Activated naive CD4-positive, alpha-beta T cell (primary cell): ENCODE data around the gene CTSK.
"Not testable (repeated sequence)": the region's sequence is repeated elsewhere in the genome, so short reads cannot be mapped to it uniquely, and the experiment has no call there.

Experiments
- DNase-seq, 4 experiments: peaks; one replicate each; lab custom pipeline; 2025; lab: John Stamatoyannopoulos, UW

Gene CTSK

DNA sequence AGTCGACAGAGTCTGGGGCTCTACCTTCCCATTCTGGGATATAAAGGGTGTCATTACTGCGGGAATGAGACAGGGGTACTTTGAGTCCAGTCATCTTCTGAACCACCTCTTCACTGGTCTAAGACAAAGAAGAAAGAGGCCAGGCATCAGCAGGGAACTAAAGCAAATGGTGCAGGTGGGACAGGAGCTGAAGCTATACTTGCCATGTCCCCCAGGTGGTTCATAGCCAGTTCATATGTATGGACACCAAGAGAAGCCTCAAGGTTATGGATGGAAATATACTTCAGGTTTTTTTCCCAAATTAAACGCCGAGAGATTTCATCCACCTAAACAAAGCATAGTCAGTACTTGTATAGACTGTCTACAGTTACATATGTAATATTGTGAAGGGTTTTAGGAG is 2.2 kb downstream of the CTSK start:
- no peak for DNase-seq

- no peak for DNase-seq
Measured at GRCh38 chr1:150804671-150805070, 3.4 kb downstream of the CTSK start.

DNA sequence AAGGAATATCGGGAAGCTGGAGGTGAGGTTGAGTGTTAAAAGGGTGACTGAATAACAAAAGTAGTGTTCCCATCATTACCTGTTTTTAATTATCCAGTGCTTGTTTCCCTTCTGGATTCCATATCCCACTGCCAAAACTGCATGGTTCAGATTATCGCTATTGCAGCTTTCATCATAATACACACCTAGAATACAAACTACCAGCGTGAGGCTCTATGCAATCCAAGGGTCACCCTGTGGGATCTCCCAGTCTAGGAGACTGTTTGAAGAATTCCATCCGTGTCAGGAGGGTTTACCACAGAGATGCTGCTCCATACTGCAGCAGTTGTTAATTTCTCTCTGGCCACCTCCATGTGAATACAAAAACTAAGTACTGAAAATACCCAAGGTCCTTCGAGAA is 9.0 kb downstream of the CTSK start:
- DNase-seq = no peak

DNA sequence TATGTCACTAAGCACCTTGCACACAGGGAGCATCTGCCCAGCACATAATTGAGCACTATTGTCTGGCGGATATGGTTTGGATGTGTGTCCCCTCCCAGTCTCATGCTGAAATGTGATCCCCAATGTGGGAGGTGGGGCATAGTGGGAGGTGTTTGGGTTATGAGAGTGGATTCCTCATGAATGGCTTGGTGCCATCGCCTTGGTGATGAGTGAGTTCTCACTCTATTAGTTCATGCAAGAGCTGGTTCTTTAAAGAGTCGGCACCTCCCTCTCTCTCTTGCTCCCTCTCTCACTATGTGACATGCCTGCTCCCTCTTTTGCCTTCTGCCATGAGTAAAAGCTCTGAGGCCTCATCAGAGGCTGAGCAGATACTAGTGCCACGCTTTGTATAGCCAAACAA is 9.5 kb downstream of the CTSK start:
- no peak for DNase-seq

GRCh38 chr1:150796374-150796773 is 11.7 kb downstream of the CTSK start:
- no peak for DNase-seq

- not testable (repeated sequence) for DNase-seq
Measured at GRCh38 chr1:150793778-150794177, 14.3 kb downstream of the CTSK start.

- no peak for DNase-seq
Measured at GRCh38 chr1:150793221-150793620, 14.8 kb downstream of the CTSK start.

- DNase-seq = no peak
Measured at GRCh38 chr1:150791585-150791984, 16.5 kb downstream of the CTSK start.

DNA sequence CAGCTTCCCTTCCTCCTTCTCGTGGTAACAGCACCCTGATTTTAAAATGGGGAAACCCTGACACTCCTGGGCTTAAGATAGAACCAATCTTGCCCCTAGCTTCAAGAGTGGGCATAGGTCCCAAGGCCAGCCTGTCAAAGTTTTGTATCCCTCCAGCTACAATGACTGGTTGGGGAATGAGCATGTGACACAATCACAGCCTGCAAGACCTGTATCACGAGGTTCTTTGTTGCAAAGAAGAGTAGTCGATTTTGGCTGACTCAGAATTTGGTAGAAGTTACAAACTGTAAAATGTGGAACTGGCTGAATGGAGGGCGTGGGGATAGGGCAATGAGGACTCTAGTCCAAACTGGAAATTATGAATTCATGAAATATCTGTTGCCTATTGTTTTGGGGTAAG is 18.7 kb downstream of the CTSK start:
- no peak for DNase-seq

DNA sequence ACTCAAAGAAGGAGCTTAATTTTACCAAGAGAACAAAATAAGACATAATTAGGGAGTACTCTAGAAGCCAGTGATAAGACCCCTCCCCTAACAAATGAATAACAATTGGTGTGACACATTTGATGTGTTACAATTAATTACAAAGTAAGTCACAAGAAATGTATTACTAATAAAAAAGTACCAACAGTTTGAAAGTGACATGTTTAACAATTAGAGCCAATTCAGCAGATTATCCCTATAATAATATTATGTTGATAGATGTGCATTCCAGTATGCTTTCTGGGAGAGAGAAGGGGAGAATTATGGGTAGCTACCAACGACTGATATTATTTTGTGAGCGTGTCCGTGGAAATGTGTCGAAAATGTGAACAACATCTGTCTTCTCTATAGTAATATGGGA is 19.1 kb downstream of the CTSK start:
- no peak for DNase-seq

- no peak for DNase-seq
Measured at GRCh38 chr1:150787455-150787854, 20.6 kb downstream of the CTSK start.

DNA sequence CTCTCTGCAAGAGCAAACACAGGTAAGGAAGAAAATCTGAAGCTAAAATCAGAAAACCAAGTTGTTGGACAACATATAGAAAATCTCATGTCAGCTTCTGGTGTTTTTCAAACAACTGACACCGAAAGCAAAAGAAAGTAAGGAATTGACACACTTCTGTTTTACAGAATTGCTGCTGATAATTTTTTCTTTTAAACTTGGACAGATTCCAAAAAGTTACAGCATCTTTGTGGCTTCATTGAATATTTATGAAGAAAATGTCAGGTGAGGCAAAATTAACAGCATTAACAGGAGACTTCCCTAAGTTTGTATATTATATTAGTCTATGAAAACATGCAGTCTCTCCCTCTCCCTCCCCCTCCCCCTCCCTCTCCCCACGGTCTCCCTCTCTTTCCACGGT is 27.6 kb downstream of the CTSK start:
- DNase-seq = no peak

DNA sequence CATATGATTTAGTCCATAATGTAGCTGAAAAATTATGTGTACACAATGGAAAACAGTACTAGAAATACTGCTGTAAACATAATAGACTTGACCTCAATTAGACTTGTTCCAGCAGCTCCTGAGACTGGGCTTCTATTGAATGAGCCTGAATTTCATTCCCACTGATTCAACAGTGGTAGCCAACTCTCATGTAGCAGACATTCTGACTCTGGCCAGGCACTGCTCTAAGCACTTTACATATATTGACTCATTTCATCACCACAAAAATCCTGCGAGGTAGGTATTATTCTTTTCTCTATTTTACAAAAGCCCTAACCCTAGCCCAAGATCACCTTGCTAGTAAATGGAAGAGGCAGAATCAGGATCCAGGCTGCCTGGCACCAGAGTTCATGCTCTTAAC is 29.7 kb downstream of the CTSK start:
- DNase-seq = no peak

DNA sequence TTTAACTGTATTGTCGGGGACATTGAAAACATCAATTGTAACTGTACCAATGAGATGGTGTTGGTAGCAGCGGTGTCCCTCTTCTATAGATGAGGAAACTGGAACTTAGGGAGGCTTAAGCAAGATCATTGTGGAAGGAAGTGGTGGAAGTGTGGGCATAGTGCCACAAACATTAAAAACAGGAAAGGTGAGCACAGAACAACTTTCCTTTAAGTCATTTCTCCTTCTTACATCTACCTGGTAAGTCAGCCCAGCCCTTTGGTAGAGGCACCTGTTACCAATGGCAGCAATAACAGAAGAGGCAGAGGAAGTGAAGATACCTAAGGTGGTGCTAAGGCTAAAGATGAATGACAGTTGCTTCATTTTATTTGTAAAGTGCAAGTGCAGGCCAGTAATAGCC is 30.5 kb downstream of the CTSK start:
- no peak for DNase-seq

- DNase-seq = not testable (repeated sequence)
Measured at GRCh38 chr1:150775931-150776505, 32.0 kb downstream of the CTSK start.

DNA sequence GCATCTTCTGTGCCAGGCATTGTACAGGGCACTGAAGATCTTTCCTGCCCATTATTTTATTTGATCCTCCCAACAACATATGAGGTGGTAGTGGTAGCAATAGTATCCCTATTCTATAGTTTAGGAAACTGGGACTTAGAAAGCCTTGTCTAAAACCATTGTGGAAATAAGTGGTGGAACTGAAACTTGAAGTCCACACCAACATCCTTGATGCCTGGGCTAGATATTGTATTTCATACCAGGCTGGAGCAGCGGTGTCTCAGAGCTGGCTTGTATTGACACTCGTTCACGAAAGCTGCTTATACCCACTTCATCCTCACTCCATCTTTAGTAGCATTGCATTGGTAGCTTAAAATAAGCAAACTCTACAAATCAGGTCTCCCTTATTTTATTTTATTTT is 32.8 kb downstream of the CTSK start:
- no peak for DNase-seq

GRCh38 chr1:150772326-150772725 is 35.7 kb downstream of the CTSK start:
- no peak for DNase-seq

DNA sequence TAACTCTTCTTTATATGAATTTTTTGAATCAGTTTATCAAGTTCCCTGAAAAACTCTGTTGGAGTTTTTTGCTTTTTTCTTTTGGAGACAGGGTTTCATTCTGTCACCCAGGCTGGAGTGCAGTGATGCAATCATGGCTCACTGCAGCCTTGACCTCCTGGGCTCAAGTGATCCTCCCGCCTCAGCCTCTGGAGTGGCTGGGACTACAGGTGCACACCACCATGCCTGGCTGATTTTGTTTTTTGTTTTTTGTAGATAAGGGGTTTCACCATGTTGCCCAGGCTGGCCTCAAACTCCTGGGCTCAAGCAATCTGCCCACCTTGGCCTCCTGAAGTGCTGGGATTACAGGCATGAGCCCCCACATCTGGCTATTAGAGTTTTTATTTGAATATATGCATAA is 40.4 kb downstream of the CTSK start:
- not testable (repeated sequence) for DNase-seq

- not testable (repeated sequence) for DNase-seq
Measured at GRCh38 chr1:150765977-150766301, 42.1 kb downstream of the CTSK start.

DNA sequence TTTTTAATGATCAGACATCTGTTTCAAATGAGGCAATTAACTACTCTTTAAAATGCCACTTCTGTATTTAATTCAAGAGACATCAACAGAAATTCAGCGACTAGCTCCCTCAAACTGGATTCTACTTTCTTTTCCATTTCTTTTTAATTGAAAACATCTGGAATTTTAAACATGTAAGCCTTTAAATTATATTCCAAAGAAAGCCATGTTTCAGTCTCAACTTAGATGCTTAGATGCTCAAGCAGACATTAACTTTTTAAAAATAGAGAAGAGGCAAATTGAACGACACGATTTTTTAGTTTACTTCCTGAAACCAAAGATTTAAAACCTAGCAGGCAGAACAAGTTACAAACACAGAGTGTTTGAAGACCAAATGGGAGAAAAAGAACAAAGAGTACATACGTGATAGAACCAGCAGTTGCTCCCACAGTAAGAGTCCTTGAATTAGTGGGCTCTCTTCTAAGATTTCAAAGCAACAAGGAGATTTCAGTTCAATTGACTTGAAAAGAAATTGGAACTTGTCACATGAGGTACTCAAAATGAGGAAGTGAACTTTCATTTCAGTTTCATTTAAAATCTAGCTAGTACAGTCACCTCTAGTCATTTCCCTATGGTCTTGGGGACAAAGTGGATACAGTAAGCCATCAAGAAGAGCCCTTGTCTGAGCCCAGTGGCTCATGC is 42.6 kb downstream of the CTSK start, which contains the start of gene CTSS:
TSS of gene CTSS (minus strand) at position 483 of the 681 bp plus-strand sequence. CDS start 1,015 bp downstream, outside the sequence.
- DNase-seq = no peak

GRCh38 chr1:150764617-150765101 is 43.4 kb downstream of the CTSK start:
- DNase-seq = no peak

- DNase-seq = no peak
Measured at GRCh38 chr1:150763018-150763417, 45.0 kb downstream of the CTSK start.

DNA sequence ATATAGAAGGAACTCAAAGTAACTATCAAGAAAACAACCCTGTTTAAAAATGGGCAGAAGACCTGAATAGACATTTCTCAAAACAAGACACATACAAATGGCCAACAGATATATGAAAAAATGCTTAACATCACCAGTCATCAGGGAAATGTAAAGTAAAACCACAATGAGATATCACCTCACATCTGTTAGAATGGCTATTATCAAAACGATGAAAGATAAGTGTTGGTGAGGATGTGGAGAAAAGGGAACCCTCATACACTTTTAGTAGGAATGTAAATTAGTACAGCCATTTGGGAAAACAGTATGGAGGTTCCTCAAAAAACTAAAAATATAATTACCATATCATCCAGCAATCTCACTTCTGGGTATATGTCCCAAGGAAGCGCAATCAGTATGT is 45.5 kb downstream of the CTSK start:
- no peak for DNase-seq

GRCh38 chr1:150761801-150762200 is 46.3 kb downstream of the CTSK start:
- no peak for DNase-seq
